ENCODE data around the gene PLCB4.

DNA sequence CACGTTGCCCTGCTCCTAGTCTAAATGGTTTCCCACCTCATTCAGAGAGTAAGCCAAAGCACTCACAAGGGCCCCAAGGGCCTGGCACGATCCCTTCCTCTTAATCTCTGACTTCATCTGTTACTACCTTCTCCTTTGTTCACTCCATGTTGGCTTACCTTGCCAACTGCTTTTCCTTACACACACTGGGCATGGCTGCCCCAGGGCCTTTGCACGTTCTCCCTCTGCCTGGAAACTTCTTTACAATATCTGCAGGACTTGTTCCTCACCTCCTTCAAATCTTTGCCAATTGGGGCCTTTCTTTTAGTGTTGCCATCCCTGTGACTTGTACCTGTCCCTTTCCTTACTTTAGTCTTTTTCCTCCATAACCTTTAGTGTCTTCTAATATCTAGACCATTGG, 73.9 kb downstream of the PLCB4 start:
- TF ChIP-seq CTCF (IDR thresholded peaks at IDR 0.05 in 4 of 5, conservative IDR thresholded peaks at IDR 0.05 in 1 of 5) (no peak), POLR2A (IDR thresholded peaks at IDR 0.05) (no peak)

Measured in gastrocnemius medialis (tissue), 4 donors.